Endometrial microvascular endothelial cells (primary cell): ENCODE results near the gene BBS5. TPM values are rescaled to one million over a fixed set of nuclear protein-coding genes. Genes with fewer than 3 reads are reported as not detected.
"Not testable (repeated sequence)": the region's sequence is repeated elsewhere in the genome, so short reads cannot be mapped to it uniquely, and the experiment has no call there.

Experiments used
- in situ Hi-C: cut with HindIII; loops from 2 replicates; pipeline ENCODE4 v1.10.0; 2017; ENCODE audit warnings: low sequenced_read_pairs, low pct_unique_long_range_greater_than_20kb; ENCODE audit errors: inconsistent ontology term
- total RNA-seq: library from RNA; depleted of rRNA; stranded (reverse); fragments of >200 nt; gene quantifications from one replicate; pipeline ENCODE4 v1.2.3, GENCODE V29; 2015; ENCODE audit errors: inconsistent ontology term

The BBS5 gene
- total RNA-seq, 1 donor from 2014 or later = 3.1 TPM

DNA sequence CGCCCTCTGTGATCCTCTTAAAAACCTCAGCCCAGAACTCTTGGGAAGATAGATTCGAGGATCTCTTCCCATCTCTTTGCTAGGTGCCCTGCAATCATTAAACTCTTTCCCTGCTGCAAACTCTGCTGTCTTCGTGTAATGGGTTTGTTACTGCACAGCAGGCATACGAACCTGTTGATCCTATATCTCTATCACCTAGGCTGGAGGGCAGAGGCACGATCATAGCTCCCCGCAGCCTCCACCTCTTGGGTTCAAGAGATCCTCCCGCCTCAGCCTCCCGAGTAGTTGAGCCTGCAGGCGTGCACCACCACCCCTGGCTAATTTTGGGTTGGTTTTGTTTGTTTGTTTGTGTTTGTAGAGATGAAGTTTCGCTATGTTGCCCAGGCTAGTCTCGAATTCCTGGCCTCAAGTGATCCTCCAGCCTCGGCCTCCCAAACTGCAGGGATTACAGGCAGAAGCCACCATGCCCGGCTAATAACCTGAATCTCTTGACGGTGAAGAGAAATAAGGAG is 493 bp upstream of the BBS5 start:
- in situ Hi-C loops = no loop called here

DNA sequence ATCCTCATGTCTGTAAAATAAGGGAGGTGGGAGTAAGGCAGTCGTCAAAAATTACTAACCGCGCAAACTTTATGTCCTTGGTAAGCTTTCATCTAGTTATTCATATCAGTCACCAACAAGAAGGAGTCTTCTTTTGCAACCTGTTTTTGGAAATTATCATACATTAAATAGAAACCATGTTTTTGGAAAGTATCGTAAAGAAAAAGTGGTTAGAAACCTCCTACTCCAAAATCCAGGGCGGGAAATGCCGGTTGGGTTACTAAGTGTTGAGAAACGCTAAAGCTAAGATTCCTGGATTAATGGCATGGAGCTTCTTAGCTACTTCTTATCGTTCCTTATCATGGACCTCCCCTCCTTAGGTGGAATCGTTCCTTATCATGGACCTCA is 778 bp downstream of the BBS5 start:
- in situ Hi-C loops = no loop called here

DNA sequence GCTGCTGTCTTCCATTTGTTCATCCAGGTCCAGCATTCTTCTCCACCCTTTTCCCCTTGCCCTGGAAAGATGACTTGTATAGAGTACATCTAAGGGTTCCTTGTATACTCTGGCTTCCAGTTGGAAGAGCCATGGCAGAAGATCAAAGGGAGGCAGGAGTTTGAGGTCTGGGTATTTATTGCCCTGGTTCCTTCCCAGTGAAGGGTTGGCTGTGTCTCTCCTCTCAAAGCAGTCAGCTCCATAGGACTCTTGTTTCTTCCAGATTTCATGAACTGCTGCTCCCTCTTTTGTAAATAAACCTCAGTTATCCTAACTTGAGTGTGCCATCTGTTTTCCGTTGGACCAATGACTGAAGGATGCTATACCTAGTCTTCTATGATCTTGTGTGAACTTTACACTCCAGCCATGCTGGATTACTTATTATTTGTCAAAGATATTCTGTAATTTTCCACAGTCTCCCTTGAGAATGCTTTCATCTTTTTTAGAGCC is 6.4 kb downstream of the BBS5 start:
- in situ Hi-C loops = no loop called here

DNA sequence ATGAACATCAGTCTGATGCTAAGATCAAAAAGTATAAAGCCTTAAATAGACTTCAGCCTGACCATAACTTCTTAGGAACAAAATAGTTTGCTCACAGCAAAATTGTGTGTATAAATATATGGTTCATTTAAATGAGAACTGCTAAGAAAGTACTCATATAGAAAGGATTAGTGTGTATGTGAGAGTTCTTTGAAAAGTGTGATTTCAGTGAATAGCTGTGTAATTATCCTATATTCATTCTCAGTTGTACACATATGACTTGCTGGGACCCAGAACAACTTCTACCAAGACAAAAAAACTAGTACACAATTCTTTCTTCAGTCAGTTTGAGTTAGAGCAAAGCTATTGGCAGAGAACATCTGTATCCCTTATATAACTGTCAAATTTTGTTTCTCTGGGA is 7.2 kb downstream of the BBS5 start:
- in situ Hi-C loops = no loop called here

DNA sequence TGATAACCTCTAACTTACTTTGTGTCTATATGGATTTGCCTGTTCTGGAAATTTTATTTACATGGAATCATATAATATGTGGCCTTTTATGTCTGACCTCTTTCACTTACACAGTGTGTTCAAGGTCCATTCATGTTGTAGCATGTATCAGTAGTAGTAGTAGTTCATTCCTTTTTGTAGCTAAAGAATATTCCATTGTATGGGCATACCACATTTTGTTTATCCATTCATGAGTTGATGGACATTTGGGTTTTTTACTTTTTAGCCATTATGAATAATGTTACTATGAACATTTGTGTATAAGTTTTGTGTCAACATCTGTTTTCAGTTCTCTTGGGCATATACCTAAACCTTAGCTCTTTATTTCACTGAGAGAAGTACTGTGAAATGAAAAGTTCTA is 11.5 kb downstream of the BBS5 start:
- in situ Hi-C loops = no loop called here

DNA sequence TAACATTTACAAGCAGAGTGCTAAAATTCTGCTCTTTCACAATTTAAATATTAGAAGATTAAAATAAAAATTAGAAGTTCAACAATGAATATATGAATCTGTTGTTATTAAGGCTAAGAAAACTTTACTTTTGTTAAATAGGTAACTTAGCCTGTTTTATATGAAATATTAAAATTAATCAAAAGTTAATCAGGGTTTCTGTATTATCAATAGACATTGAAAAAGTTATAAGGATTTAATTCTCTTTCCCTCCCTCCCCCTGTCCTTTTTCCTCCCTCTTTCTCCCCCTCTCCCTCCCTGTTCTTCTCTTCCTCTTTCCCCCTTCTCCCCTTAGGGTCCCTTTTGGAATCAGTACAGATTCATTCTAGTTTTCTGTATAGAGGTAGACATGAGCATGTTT is 12.1 kb downstream of the BBS5 start:
- in situ Hi-C loops = no loop called here

DNA sequence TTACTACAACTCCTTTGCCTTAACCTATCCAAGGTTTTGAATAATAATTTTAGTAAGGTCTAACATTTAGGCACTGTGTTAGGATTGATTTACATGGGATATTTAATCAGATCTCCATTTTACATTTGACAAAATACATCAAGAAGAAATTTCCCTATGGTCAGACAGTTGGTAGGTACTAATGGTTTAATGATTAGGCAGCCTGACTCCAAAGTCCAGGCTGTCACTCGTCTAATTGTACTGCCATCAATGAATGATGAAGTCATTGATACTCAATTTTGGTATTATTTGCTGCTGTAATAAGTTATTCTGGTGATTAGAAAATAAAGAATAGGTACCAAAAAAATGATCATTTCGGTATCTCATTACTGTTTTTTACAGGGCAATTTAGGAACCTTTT is 14.1 kb downstream of the BBS5 start:
- in situ Hi-C loops = no loop called here

DNA sequence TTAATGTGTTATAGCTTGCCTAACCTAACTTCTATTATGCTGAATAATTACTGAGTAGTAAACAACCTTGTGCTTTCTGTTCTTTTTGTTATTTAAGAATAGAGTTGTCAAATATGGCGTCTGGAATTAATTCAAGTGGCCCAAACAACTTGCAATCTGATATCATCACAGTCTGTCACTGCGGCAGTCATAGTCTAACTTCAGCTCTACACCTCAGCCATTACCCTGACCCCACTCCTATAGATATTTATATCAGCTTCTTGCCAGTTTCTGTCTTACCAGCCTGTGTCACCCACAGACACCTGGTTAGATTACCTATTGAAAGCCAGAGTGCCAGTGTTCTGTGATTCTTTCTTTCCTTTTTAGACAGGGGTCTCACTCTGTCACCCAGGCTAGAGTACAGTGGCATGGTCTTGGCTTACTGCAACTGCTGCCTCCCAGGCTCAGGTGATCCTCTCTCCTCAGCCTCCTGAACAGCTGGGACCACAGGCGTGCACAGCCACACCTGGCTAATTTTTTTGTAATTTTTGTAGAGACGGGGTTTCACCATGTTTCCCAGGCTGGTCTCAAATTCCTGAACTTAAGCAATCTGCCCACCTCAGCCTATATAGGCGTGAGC is 16.1 kb downstream of the BBS5 start:
- in situ Hi-C loops = no loop called here

DNA sequence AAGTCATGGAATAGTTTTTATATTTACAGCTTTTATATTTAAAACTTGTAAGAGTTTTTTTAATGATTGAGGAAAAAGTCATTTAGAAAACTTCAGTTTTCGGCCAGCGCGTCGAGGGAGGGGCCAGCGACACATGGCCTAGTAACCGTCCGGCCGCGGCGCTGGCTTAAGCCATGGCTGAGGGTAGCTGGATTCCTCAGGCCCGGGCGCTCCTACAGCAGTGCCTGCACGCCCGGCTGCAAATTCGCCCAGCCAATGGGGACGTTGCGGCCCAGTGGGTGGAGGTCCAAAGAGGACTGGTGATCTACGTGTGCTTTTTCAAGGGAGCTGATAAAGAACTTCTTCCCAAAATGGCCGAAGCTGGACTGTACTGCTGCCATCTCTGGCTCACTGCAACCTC is 25.4 kb downstream of the BBS5 start:
- in situ Hi-C loops = no loop called here

DNA sequence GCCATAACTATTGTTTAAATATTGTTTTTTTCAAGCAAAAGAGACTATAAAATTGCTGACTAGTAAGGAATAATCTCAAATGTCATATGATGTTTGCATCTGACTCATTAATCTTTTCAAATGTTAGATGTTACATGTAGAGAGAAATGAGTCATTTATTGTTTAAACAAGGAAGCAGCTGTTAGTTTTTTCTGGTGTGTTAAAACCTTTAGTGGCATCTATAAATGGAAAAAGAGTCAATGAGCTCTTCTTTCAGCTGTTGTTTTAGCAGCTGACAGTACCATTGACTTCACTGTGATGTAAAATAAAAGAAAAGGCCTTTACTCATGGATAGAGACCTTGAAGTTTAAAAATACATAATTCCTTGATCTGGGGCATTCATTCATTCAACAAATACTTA is 28.4 kb downstream of the BBS5 start:
- in situ Hi-C loops = no loop called here

DNA sequence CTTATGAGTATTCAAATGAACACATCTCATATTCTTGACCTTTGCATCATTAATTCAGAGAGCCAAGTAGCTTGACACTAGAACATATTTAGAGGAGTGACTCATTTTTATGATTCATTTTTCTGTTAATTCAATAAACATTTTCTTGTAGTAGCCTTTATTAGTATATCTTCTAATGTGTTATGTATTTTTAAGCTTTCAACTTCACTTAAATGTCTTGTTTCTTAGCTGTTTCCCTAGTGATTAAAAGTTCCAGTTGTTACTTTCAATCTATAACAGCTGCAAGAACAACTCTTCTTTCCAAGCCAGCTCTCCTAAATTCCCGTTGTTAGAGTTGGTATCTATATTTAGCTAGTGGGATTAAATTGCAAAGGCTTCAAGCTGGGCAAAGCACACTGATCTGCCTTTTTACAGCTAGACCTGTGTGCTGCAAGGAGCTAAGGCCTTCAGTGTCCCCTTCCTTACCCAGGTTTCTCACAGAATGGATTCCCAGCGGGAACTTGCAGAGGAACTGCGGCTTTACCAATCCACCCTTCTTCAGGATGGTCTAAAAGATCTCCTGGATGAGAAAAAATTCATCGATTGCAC is 30.1 kb downstream of the BBS5 start, which contains the start of gene KLHL41:
KLHL41 (plus strand) TSS at position 405 of the 588 bp plus-strand sequence; CDS start at position 482, 77 bp downstream.
- in situ Hi-C loops = no loop called here

DNA sequence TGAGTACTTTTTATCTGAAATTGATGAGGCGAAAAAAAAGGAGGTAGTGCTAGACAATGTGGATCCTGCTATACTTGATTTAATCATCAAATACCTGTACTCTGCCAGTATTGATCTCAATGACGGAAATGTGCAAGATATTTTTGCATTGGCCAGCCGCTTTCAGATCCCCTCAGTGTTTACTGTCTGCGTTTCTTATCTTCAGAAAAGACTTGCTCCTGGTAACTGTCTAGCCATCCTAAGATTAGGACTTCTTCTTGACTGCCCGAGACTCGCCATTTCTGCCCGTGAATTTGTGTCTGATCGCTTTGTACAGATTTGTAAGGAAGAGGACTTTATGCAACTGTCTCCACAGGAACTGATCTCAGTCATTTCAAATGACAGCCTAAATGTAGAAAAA is 30.7 kb downstream of the BBS5 start:
- in situ Hi-C loops = no loop called here

DNA sequence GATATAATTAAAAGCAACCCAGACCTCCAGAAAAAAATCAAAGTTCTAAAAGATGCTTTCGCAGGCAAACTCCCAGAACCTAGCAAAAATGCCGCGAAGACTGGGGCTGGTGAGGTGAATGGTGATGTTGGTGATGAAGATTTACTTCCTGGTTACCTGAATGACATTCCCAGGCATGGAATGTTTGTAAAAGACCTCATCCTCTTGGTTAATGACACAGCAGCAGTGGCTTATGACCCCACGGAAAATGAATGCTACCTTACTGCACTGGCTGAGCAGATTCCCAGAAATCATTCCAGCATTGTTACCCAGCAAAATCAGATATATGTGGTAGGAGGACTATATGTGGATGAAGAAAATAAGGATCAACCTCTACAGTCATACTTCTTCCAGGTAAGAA is 31.2 kb downstream of the BBS5 start:
- in situ Hi-C loops = no loop called here

DNA sequence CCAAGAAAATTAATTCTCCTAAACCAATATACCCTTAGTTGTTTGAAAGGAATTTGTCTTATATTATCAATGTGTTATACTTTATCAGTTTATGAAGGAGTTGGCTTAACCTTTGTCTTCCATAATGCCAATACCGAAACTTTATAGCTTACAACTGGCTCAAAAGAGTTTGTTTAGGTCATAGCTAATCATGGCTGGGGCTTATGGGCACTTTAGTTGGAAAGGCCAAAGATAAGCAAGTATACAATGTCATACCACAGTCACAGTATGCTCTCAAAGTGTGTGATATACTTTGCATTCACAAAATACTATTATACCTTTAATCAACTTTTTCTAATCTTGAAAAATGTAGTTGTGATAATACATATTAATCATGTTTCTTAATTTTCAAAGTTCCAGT is 32.5 kb downstream of the BBS5 start:
- in situ Hi-C loops = no loop called here

DNA sequence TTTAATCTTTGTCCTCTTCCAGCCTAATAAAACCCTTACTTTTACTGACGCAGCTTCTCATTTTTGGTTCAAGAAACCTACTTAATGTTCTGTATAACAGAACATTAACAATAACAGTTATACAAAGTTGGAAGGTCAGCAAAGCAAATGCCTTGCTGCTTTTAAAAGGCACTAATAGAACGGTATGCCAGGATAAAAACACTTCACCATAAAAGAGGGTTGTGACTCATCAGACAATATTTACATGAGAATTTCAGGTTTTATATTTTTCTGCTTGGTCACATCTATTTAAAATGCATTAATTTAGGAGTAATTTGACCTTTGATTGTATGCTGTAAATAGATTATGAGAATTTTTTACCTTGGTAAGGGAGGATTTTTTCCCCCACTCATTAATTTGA is 33.2 kb downstream of the BBS5 start:
- in situ Hi-C loops = no loop called here

DNA sequence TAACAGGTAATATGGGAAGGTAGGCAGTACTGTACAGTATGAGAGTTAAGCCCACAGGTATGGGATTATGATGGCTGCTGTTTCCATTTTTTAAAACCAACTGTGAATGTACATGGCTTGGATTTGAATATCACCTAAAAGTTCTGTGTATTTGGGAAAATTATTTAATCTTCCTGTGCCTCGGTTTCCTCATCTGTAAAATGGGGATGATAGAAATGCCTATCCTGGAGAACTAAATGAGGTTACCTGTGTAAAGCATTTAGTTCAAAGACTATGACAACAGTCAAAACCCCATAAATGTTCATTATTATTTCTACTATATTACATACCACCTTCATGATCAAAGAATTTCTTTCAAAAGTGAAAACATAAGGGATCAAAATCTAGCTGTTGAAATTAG is 33.8 kb downstream of the BBS5 start:
- in situ Hi-C loops = no loop called here

DNA sequence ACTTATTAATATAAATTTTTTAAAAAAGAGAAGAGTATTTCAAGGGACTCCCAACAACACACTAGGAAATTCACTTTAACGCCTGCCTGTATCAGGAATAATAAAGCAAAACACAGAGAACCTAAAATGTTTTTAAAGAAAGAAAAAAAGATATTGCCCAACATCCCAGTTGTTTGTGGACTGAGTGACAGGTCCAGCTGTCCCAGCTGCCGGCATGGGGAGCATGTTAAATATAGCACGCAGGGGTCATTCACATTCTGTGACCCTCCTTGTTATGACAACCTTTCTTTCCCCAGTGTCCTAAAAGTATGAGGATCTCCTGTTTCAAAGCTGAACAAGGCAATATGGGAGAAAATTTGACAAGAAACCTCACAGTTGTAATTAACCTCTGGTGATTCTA is 34.6 kb downstream of the BBS5 start:
- in situ Hi-C loops = no loop called here

DNA sequence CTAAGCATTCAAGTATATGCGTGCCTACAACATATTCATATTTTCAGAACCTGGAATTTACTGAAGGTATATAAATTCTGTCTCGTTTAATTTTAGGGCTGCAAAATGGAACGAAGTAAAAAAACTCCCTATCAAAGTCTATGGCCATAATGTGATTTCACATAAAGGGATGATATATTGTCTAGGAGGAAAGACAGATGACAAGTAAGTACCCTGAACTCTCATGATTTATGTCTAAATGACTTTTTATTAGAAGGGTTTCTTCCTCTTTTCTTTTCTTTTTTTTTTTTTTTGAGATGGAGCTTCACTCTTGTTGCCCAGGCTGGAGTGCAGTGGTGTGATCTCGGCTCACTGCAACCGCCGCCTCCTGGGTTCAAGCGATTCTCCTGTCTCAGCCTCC is 35.5 kb downstream of the BBS5 start:
- in situ Hi-C loops = not testable (repeated sequence)

DNA sequence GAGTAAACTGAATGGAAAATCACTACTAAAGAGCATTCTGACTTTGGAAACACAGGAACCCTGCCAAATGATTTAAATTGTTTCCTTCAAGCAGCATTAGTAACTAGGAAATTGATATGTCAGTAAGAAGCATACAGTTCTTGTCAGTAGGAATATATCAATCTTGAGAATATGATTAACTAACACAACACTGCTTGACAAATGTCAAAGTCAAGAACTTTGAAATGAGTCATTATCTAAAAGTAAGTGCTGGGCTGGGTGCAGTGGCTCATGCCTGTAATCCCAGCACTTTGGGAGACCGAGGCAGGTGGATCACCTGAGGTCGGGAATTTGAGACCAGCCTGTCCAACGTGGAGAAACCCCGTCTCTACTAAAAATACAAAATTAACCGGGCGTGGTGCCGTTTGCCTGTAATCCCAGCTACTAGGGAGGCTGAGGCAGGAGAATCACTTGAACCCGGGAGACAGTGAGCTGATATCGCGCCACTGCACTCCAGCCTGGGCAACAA is 37.2 kb downstream of the BBS5 start:
- in situ Hi-C loops = not testable (repeated sequence)

DNA sequence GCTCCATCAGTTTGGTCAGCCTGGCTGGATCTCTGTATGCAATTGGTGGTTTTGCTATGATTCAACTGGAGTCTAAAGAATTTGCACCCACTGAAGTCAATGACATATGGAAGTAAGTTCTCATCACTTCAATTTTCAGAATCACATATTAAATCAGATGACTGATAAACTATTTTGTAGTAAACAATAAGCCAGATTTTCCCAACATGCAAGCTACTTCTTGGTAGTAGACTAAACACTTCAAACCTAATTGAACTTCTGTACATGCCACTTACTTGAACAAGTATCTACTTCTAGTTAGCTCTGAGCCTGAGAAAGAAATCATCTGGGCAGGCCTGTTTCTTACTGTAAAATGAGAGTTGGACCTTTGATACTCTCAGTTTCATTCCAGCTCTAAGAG is 41.6 kb downstream of the BBS5 start:
- in situ Hi-C loops = no loop called here
